ENCODE measurements around the gene UVSSA. TPM values are rescaled to one million over a fixed set of nuclear protein-coding genes. Genes with fewer than 3 reads are reported as not detected.
"Not testable (repeated sequence)": the region's sequence is repeated elsewhere in the genome, so short reads cannot be mapped to it uniquely, and the experiment has no call there.

Gene UVSSA
- total RNA-seq, 3 donors from 2014 or later = 13.9 to 22.9 (median 14.3) TPM

- Histone ChIP-seq H3K36me3 (no peaks in the 10 kb centered on the region), H3K4me3 (no peak overlapping the region), H3K27me3 (no peaks in the 10 kb centered on the region), H3K9me3 (no peaks in the 10 kb centered on the region), H3K27ac (no peak overlapping the region), H3K4me1 (no peaks in the 10 kb centered on the region)
- no peak for DNase-seq (ENCODE audit: low spot score in 2 of 2)
- no peak for TF ChIP-seq CTCF (IDR thresholded peaks at IDR 0.05)
- no peak for TF ChIP-seq POLR2AphosphoS5 (IDR thresholded peaks at IDR 0.05)
- no peak for TF ChIP-seq POLR2A (IDR thresholded peaks at IDR 0.05)
- intact Hi-C loops (cut with DNase I; ENCODE audit: low total_unique reads) = no loop called here
Measured at GRCh38 chr4:1332686-1333085, 14.3 kb upstream of the UVSSA start.

- intact Hi-C loops (cut with DNase I; ENCODE audit: low total_unique reads) = no loop called here
- Histone ChIP-seq H3K27ac (no peak overlapping the region), H3K4me3 (no peak overlapping the region)
Measured at GRCh38 chr4:1333256-1333655, 13.8 kb upstream of the UVSSA start.

GRCh38 chr4:1333851-1334578 is 13.0 kb upstream of the UVSSA start:
- intact Hi-C loops (cut with DNase I; ENCODE audit: low total_unique reads); H3K4me1 ChIP-seq; DNase-seq (ENCODE audit: low spot score in 2 of 2); H3K9me3 ChIP-seq; H3K27ac ChIP-seq; H3K27me3 ChIP-seq; H3K4me3 ChIP-seq; H3K36me3 ChIP-seq: not testable (repeated sequence)

More at GRCh38 chr4:1333256-1333655, 13.8 kb upstream of the UVSSA start:
- H3K27me3 ChIP-seq = no peaks in the 10 kb centered on the region
- TF ChIP-seq POLR2A (IDR thresholded peaks at IDR 0.05) = no peak
- no peaks in the 10 kb centered on the region for H3K4me1 ChIP-seq
- no peaks in the 10 kb centered on the region for H3K36me3 ChIP-seq
- no peak for DNase-seq (ENCODE audit: low spot score in 2 of 2)
- H3K9me3 ChIP-seq = no peaks in the 10 kb centered on the region

- Histone ChIP-seq H3K4me3 (no peak overlapping the region), H3K4me1 (no peaks in the 10 kb centered on the region), H3K36me3 (peaks cover 5% of the 10 kb centered on the region), H3K27ac (no peak overlapping the region), H3K9me3 (no peaks in the 10 kb centered on the region), H3K27me3 (no peaks in the 10 kb centered on the region)
- intact Hi-C loops (cut with DNase I; ENCODE audit: low total_unique reads) = no loop called here
- DNase-seq (ENCODE audit: low spot score in 2 of 2) = no peak
- TF ChIP-seq CTCF (IDR thresholded peaks at IDR 0.05) = no peak
- TF ChIP-seq POLR2A (IDR thresholded peaks at IDR 0.05) = no peak
- TF ChIP-seq POLR2AphosphoS5 (IDR thresholded peaks at IDR 0.05) = no peak
Measured at GRCh38 chr4:1334579-1334895, 12.5 kb upstream of the UVSSA start.

GRCh38 chr4:1335193-1335883 is 11.7 kb upstream of the UVSSA start:
- H3K4me1 ChIP-seq; H3K4me3 ChIP-seq; H3K9me3 ChIP-seq; intact Hi-C loops (cut with DNase I; ENCODE audit: low total_unique reads); H3K27me3 ChIP-seq; H3K36me3 ChIP-seq; DNase-seq (ENCODE audit: low spot score in 2 of 2): not testable (repeated sequence)
- peak overlapping the region in 1 of 2 donors; percentile 32 for H3K27ac ChIP-seq

- intact Hi-C loops (cut with DNase I; ENCODE audit: low total_unique reads) = no loop called here
- Histone ChIP-seq H3K4me3 (no peak overlapping the region), H3K27ac (peak overlapping the region in 1 of 2 donors; percentile 63), H3K27me3 (no peaks in the 10 kb centered on the region), H3K4me1 (no peaks in the 10 kb centered on the region), H3K36me3 (peaks cover 5% of the 10 kb centered on the region), H3K9me3 (no peaks in the 10 kb centered on the region)
- TF ChIP-seq CTCF (IDR thresholded peaks at IDR 0.05) = no peak
- TF ChIP-seq POLR2AphosphoS5 (IDR thresholded peaks at IDR 0.05) = peak in 1 of 3 donors; percentile 48
- no peak for DNase-seq (ENCODE audit: low spot score in 2 of 2)
Measured at GRCh38 chr4:1336088-1336491, 10.9 kb upstream of the UVSSA start.

Measured in breast epithelium (tissue), 4 donors.